ENCODE data around the gene SPACA6.

The SPACA6 gene

DNA sequence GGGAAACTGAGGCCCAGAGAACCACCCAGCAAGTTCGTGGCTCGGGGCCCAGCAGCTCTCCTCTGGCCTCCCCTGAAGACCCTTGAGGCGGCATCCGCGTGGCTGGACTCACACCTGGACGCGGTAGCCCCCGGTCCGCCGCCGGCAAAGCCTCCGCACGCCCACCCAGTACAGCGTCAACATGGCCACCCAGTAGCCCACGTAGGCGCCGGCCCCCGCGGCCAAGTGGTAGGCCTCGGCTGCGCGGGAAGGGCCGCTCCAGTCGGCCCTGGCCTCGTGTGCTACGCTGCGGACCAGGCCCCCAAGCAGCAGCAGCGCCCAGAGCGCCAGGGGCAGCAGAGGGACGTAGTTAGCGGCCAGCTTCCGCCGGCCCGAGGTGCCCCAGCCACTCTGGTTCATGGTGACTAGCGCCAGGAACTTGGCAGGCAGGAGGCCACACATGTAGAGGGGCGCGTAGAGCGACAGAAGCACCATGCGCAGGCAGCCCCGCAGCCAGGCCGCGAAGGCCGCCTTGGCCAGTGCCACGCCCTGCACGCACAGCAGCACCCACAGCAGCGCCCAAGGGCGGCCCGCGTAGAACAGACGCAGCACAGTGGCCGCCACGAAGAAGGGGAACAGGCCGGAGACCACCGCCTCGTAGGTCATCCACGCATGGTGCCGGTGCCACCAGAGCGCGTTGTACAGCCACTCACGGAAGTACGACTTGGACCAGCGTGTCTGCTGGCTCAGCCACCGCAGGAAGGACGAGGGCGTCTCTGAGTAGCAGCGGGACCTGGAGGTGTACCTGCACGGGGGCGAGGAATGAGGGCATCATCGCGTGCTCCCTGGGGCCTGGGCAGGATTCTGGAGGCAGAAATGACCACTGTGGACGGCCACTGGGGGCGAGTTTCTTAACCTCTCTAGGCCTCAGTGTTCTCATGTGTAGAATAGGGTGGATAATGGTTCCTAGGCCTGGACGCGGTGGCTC is 20.5 kb downstream of the SPACA6 start:
- TF ChIP-seq CTCF (IDR thresholded peaks at IDR 0.05; ENCODE audit: insufficient read depth, low read length, missing control alignments): no peak
- POLR2A ChIA-PET: interaction anchor here (0.9 kb wide), 1 partner anchor 10 kb away, joined by 3 read pairs; no protein-coding TSS in a partner anchor
- DNase-seq (ENCODE audit: low read depth, low spot score): no peak
- CTCF ChIA-PET: no interaction called here
- no peak overlapping the region for H3K4me3 ChIP-seq (ENCODE audit: low read depth, low read length)

- no peak for TF ChIP-seq CTCF (IDR thresholded peaks at IDR 0.05; ENCODE audit: insufficient read depth, low read length, missing control alignments)
- POLR2A ChIA-PET: no interaction called here
- CTCF ChIA-PET: no interaction called here
- H3K4me3 ChIP-seq (ENCODE audit: low read depth, low read length): no peak overlapping the region
- DNase-seq (ENCODE audit: low read depth, low spot score): no peak
These were observed 21.7 kb downstream of the SPACA6 start for GRCh38 chr19:51714848-51715247.

- POLR2A ChIA-PET: no interaction called here
- no peak for DNase-seq (ENCODE audit: low read depth, low spot score)
- CTCF ChIA-PET: no interaction called here
- no peak overlapping the region for H3K4me3 ChIP-seq (ENCODE audit: low read depth, low read length)
- no peak for TF ChIP-seq CTCF (IDR thresholded peaks at IDR 0.05; ENCODE audit: insufficient read depth, low read length, missing control alignments)
These were observed 22.7 kb downstream of the SPACA6 start for GRCh38 chr19:51715850-51716249.

DNA sequence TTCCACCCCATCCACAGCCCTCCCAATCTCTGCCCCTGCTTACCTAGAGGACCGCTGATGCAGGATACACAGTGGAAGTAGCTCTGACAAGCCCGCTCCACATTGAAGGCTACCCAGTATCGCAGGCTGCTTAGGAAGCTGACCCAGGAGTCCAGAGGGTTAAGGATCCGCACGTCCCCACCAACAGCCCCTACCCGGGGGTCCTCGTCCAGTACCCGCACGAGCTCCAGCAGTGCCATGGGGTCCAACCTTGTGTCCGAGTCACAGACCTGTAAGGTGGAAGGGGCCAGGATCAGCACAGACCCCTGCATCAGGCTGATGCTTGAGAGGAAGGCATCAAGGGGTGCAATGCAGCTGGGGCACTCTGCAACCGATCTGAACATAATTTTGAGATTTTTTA is 23.8 kb downstream of the SPACA6 start:
- ChIA-PET CTCF (interaction anchor here (1.2 kb wide), 1 partner anchor 60 kb away, joined by 3 read pairs; no protein-coding TSS in a partner anchor), POLR2A (no interaction called here)
- no peak for DNase-seq (ENCODE audit: low read depth, low spot score)
- no peak for TF ChIP-seq CTCF (IDR thresholded peaks at IDR 0.05; ENCODE audit: insufficient read depth, low read length, missing control alignments)
- H3K4me3 ChIP-seq (ENCODE audit: low read depth, low read length): no peak overlapping the region

DNA sequence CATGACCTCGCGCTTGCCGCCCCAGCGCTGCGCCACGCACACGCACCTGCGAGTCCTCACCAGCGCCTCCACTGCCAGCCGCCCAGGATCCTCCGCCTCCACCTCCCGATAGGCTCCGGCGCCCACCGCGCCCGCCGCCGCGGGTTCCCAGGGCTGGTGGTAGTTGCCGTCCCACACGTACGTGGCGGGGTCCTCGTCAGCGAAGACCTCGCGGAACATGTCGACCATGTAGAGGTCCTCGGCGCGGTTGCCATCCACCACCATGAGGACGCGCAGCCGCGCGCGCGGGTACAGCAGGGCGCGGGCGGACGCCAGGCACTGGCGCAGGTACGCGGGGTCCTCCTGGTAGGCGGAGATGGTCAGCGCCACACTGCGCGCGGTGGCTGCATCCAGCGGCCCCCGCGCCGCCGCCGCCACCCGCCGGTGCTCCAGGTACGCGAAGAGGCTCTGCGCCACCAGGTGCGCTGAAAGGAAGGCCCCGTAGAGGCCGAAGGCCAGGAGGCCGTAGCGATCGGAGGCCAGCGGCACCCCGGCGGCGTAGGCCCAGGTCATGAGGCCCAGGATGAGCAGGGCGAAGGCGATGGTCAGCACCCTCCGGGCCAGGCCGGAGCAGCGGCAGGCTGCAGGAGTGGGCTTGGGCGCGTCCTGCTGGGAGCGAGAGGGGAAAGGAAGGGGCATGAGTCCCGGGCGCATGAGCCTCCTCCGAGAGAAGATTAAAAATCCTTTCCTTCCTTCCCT is 26.3 kb downstream of the SPACA6 start:
- H3K4me3 ChIP-seq (ENCODE audit: low read depth, low read length): no peak overlapping the region
- TF ChIP-seq CTCF (IDR thresholded peaks at IDR 0.05; ENCODE audit: insufficient read depth, low read length, missing control alignments): no peak
- DNase-seq (ENCODE audit: low read depth, low spot score): no peak
- ChIA-PET CTCF (no interaction called here), POLR2A (no interaction called here)

DNA sequence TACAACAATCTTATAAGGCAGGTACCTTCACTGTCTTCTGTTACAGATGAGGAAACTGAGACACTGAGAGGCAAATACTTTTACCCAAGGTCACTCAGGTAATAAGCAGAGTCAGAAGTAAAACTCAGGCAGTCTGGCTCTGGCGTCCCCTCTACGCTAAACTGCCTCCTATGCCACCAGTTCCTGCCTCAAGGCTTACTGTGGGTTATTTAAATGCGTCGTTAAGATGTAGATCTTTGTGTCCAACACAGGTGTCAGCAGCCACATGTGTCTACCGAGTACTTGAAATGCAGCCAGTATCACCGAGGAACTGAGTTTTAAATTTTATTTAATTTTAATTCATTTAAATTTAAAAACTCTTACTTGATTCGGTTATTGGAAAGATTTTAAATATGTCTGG is 28.8 kb downstream of the SPACA6 start:
- no peak for DNase-seq (ENCODE audit: low read depth, low spot score)
- CTCF ChIA-PET: no interaction called here
- POLR2A ChIA-PET: no interaction called here
- no peak overlapping the region for H3K4me3 ChIP-seq (ENCODE audit: low read depth, low read length)
- no peak for TF ChIP-seq CTCF (IDR thresholded peaks at IDR 0.05; ENCODE audit: insufficient read depth, low read length, missing control alignments)
